ENCODE results near the gene SKIC2. TPM values are rescaled to one million over a fixed set of nuclear protein-coding genes. Genes with fewer than 3 reads are reported as not detected.

Gene SKIC2
- total RNA-seq, 3 donors from 2014 or later: 58.6 to 87.2 (median 81.2) TPM

DNA sequence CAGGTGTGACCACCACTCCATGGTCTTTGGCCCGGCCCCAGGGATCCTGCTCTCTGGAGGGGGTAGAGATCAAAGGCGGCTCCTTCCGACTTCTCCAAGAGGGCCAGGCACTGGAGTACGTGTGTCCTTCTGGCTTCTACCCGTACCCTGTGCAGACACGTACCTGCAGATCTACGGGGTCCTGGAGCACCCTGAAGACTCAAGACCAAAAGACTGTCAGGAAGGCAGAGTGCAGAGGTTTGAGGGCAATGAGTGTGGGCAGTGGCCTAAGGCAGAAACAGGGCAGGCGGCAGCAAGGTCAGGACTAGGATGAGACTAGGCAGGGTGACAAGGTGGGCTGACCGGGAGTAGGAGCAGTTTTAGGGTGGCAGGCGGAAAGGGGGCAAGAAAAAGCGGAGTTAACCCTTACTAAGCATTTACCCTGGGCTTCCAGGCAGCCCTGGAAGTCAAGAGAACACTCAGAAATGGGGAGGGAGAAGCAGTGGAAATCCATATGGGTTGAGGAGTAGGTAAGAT is 12.5 kb upstream of the SKIC2 start:
- TF ChIP-seq, protein P1, sequence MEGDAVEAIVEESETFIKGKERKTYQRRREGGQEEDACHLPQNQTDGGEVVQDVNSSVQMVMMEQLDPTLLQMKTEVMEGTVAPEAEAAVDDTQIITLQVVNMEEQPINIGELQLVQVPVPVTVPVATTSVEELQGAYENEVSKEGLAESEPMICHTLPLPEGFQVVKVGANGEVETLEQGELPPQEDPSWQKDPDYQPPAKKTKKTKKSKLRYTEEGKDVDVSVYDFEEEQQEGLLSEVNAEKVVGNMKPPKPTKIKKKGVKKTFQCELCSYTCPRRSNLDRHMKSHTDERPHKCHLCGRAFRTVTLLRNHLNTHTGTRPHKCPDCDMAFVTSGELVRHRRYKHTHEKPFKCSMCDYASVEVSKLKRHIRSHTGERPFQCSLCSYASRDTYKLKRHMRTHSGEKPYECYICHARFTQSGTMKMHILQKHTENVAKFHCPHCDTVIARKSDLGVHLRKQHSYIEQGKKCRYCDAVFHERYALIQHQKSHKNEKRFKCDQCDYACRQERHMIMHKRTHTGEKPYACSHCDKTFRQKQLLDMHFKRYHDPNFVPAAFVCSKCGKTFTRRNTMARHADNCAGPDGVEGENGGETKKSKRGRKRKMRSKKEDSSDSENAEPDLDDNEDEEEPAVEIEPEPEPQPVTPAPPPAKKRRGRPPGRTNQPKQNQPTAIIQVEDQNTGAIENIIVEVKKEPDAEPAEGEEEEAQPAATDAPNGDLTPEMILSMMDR (IDR thresholded peaks at IDR 0.05): no peak
- intact Hi-C loops (cut with DNase I, micrococcal nuclease): no loop called here
- Histone ChIP-seq H3K4me1 (ENCODE audit: low read depth) (peaks cover 10% of the 10 kb centered on the region), H3K4me3 (no peak overlapping the region), H3K9me3 (no peaks in the 10 kb centered on the region), H3K36me3 (ENCODE audit: low read depth) (no peaks in the 10 kb centered on the region)
- ATAC-seq (no peak), DNase-seq (peak in 1 of 3 donors; percentile 63)

DNA sequence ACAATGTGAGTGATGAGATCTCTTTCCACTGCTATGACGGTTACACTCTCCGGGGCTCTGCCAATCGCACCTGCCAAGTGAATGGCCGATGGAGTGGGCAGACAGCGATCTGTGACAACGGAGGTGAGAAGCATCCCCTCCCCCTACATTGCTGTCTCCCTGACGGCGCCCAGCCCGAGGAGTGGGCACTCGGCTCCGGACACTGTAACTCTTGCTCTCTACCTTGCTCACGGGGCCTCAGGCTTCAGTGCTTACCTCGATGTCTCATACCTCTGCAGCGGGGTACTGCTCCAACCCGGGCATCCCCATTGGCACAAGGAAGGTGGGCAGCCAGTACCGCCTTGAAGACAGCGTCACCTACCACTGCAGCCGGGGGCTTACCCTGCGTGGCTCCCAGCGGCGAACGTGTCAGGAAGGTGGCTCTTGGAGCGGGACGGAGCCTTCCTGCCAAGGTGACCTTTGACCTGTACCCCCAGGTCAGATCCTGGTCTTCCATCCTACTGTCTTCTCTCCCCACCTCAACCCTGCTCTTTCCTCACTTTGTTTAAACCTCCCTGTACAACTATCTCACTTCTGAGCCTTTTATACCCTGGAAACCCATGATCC is 11.8 kb upstream of the SKIC2 start:
- DNase-seq (no peak), ATAC-seq (no peak)
- Histone ChIP-seq H3K36me3 (ENCODE audit: low read depth) (no peaks in the 10 kb centered on the region), H3K9me3 (no peaks in the 10 kb centered on the region), H3K4me1 (ENCODE audit: low read depth) (peaks cover 10% of the 10 kb centered on the region), H3K4me3 (no peak overlapping the region)
- TF ChIP-seq, protein P1 (IDR thresholded peaks at IDR 0.05): no peak
- intact Hi-C loops (cut with DNase I, micrococcal nuclease): no loop called here

DNA sequence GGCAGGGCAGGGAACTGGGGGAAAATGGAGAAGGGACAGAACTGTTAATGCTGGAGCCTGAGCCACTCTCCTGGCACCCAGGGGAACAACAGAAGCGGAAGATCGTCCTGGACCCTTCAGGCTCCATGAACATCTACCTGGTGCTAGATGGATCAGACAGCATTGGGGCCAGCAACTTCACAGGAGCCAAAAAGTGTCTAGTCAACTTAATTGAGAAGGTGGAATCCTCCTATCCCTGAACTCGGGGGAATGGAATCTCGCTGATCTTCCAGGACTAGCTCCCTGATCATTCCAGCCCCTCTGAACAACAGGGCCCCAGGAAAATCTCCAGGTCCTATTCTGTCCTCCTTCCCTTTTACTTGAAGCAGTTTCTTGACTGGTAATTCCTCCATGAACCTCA is 11.1 kb upstream of the SKIC2 start:
- no peak for DNase-seq
- Histone ChIP-seq H3K36me3 (ENCODE audit: low read depth) (no peaks in the 10 kb centered on the region), H3K4me3 (no peak overlapping the region), H3K9me3 (no peaks in the 10 kb centered on the region), H3K4me1 (ENCODE audit: low read depth) (peaks cover 10% of the 10 kb centered on the region)
- TF ChIP-seq, protein P1 (IDR thresholded peaks at IDR 0.05): no peak
- no peak for ATAC-seq
- intact Hi-C loops (cut with DNase I, micrococcal nuclease): no loop called here

DNA sequence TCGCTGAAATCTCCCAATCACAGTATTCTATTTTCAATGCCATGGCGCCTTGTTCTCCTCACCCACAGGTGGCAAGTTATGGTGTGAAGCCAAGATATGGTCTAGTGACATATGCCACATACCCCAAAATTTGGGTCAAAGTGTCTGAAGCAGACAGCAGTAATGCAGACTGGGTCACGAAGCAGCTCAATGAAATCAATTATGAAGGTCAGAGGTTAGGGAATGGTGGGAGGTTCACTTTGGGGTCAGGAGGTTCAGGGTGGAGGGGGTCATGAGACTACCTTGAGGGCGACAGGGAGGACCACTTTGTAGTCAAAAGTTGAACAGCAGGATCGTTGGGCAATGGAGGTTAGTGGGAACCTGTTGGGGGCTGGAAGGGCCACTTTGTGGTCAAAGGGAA is 10.7 kb upstream of the SKIC2 start:
- Histone ChIP-seq H3K4me3 (no peak overlapping the region), H3K9me3 (no peaks in the 10 kb centered on the region), H3K36me3 (ENCODE audit: low read depth) (no peaks in the 10 kb centered on the region), H3K4me1 (ENCODE audit: low read depth) (peaks cover 10% of the 10 kb centered on the region)
- no peak for ATAC-seq
- intact Hi-C loops (cut with DNase I, micrococcal nuclease): no loop called here
- TF ChIP-seq, protein P1 (IDR thresholded peaks at IDR 0.05): no peak
- DNase-seq: no peak

DNA sequence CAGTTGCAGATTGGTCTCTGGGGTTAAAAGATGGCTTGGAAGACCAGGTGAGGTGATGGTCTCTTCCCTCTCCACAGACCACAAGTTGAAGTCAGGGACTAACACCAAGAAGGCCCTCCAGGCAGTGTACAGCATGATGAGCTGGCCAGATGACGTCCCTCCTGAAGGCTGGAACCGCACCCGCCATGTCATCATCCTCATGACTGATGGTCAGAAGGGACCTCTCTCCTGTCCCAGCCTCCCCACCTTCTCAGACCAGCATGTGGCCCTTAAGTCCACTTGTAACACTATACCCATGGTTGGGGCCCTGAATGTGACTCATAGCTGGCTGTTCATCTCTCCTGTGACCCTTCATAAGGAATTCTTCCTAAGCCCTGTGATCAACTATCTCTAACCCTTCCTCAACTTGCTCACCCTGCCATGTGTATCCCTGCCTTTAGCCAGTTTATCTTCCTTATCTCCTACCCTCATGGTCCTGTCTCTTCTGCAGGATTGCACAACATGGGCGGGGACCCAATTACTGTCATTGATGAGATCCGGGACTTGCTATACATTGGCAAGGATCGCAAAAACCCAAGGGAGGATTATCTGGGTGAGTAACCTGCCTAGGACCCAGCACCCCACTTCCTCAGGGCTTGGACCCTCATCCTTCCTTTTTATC is 10.1 kb upstream of the SKIC2 start:
- Histone ChIP-seq H3K4me3 (no peak overlapping the region), H3K9me3 (no peaks in the 10 kb centered on the region), H3K4me1 (ENCODE audit: low read depth) (peaks cover 10% of the 10 kb centered on the region), H3K36me3 (ENCODE audit: low read depth) (no peaks in the 10 kb centered on the region)
- TF ChIP-seq, protein P1 (IDR thresholded peaks at IDR 0.05): no peak
- DNase-seq (no peak), ATAC-seq (no peak)
- intact Hi-C loops (cut with DNase I, micrococcal nuclease): no loop called here
